HepG2 (cell line): Measurements from ENCODE around the gene ZNF584. TPM values are rescaled to one million over a fixed set of nuclear protein-coding genes. Genes with fewer than 3 reads are reported as not detected.

Experiments
- ADNP ChIP-seq: sonication (generic); formaldehyde crosslinking; IDR thresholded peaks from 2 replicates; pipeline ENCODE4 v1.4.0; 2020; ENCODE audit warnings: missing genetic modification reagents
- DDIT3 ChIP-seq: sonication (generic); formaldehyde crosslinking; IDR thresholded peaks from 2 replicates; pipeline ENCODE4 v1.4.0; 2020; ENCODE audit warnings: mild to moderate bottlenecking, missing genetic modification reagents
- GTF2F1 ChIP-seq: fragments of 150-350 bp; IDR thresholded peaks from 2 replicates; pipeline ENCODE4 v1.6.1; 2014; ENCODE audit warnings: low read length
- MXI1 ChIP-seq: IDR thresholded peaks from 3 replicates; pipeline ENCODE4 v1.6.1; 2012; ENCODE audit warnings: low read depth, low read length, inconsistent platforms, borderline replicate concordance
- NFYC ChIP-seq: IDR thresholded peaks from 2 replicates; pipeline ENCODE4 v1.6.1; 2016; ENCODE audit warnings: missing genetic modification reagents, missing compliant biosample characterization
- RFX3 ChIP-seq: IDR thresholded peaks from 2 replicates; pipeline ENCODE4 v1.6.1; 2016; ENCODE audit warnings: missing biosample characterization, missing genetic modification reagents
- SMAD9 ChIP-seq: sonication (generic); formaldehyde crosslinking; IDR thresholded peaks from 2 replicates; pipeline ENCODE4 v1.5.1; 2020; ENCODE audit warnings: mild to moderate bottlenecking, missing genetic modification reagents
- SNAI1 ChIP-seq: sonication (generic); formaldehyde crosslinking; IDR thresholded peaks from 2 replicates; pipeline ENCODE4 v1.5.0; 2020; ENCODE audit warnings: mild to moderate bottlenecking, missing genetic modification reagents, borderline replicate concordance
- TP53 ChIP-seq: sonication (generic); formaldehyde crosslinking; conservative IDR thresholded peaks from 2 replicates; pipeline ENCODE4 v1.4.0; 2020; ENCODE audit warnings: missing genetic modification reagents
- ZNF207 ChIP-seq: fragments of 450-650 bp; IDR thresholded peaks from 2 replicates; pipeline ENCODE4 v1.6.1; 2016; ENCODE audit warnings: antibody characterized with exemption, borderline replicate concordance
- ZNF609 ChIP-seq: sonication (generic); formaldehyde crosslinking; IDR thresholded peaks from 2 replicates; pipeline ENCODE4 v1.4.0; 2020; ENCODE audit warnings: mild to moderate bottlenecking, missing genetic modification reagents, borderline replicate concordance
- ZNF710 ChIP-seq: sonication (generic); formaldehyde crosslinking; IDR thresholded peaks from 2 replicates; pipeline ENCODE4 v1.5.0; 2020; ENCODE audit warnings: mild to moderate bottlenecking, missing genetic modification reagents, borderline replicate concordance
- ZNF781 ChIP-seq: sonication (generic); formaldehyde crosslinking; IDR thresholded peaks from 2 replicates; pipeline ENCODE4 v1.5.1; 2020; ENCODE audit warnings: borderline replicate concordance, mild to moderate bottlenecking, missing genetic modification reagents; ENCODE audit errors: not compliant biosample characterization
- polyA plus RNA-seq, 8 experiments: library from polyadenylated mRNA; depleted of rRNA in 3 of 8; stranded (reverse) in 7 of 8; unstranded in 1 of 8; fragments of >200 nt; fragmentation: Illumina TruSeq in 4 of 8; extraction: Trizol in 4 of 8; gene quantifications; 2 replicates each; pipeline versions ENCODE4 v1.2.1 to v1.2.3, GENCODE V29; 2011 to 2016; ENCODE audit warnings: low read depth in 4 of 8, missing spikeins in 1 of 8, mixed read lengths in 1 of 8; ENCODE audit not compliant: insufficient read depth in 1 of 8
- total RNA-seq, 5 experiments: library from RNA; depleted of rRNA; stranded (reverse); fragments of >200 nt; fragmentation: Illumina TruSeq; extraction: Trizol; gene quantifications; 2 replicates each; pipeline ENCODE4 v1.2.3, GENCODE V29; 2016; ENCODE audit warnings: low read depth in 1 of 5
- TF ChIP-seq, protein P1 (sequence below): sonication (generic); formaldehyde crosslinking; IDR thresholded peaks from 2 replicates; pipeline ENCODE4 v1.5.0; 2020; ENCODE audit warnings: missing genetic modification reagents, mild to moderate bottlenecking, borderline replicate concordance
- TF ChIP-seq, protein P2 (sequence below): sonication (generic); formaldehyde crosslinking; IDR thresholded peaks from 2 replicates; pipeline ENCODE4 v1.4.0; 2020; ENCODE audit warnings: missing genetic modification reagents
- TF ChIP-seq, protein P3 (sequence below): sonication (generic); formaldehyde crosslinking; IDR thresholded peaks from 2 replicates; pipeline ENCODE4 v1.4.0; 2020; ENCODE audit warnings: mild to moderate bottlenecking, missing genetic modification reagents, borderline replicate concordance

ZNF584 gene
- total and polyA plus RNA-seq, 2 of the 13 experiments (the other 11 are each of a cell fraction or from before 2014, with no cell fraction given), result 2.4 to 7.0 TPM

GRCh38 chr19:58380662-58381459 is 27.6 kb upstream of the ZNF584 start, which contains the start of gene ZNF837 (continued):
- TF ChIP-seq ZNF609 (CRISPR knock-in tag) (no peak), RFX3 (CRISPR knock-in tag) (peak; percentile 91), GTF2F1 (no peak), ZNF710 (CRISPR knock-in tag) (peak; percentile 87), DDIT3 (no peak), SMAD9 (CRISPR knock-in tag) (no peak), NFYC (CRISPR knock-in tag) (peak; percentile 94), SNAI1 (peak; percentile 94; the same call in 1 of the 2 replicates), ADNP (CRISPR knock-in tag) (no peak), ZNF207 (no peak), TP53 (CRISPR knock-in tag) (peak; percentile 83), ZNF781 (CRISPR knock-in tag) (no peak), MXI1 (peak; percentile 80; the same call in 2 of the 3 replicates)
- TF ChIP-seq, protein P1, sequence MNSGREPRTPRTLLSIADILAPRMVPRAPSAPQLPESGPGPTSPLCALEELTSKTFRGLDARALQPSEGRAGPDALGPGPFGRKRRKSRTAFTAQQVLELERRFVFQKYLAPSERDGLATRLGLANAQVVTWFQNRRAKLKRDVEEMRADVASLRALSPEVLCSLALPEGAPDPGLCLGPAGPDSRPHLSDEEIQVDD (CRISPR knock-in tag), result peak; percentile 89; the same call in 1 of the 2 replicates
- TF ChIP-seq, protein P2, sequence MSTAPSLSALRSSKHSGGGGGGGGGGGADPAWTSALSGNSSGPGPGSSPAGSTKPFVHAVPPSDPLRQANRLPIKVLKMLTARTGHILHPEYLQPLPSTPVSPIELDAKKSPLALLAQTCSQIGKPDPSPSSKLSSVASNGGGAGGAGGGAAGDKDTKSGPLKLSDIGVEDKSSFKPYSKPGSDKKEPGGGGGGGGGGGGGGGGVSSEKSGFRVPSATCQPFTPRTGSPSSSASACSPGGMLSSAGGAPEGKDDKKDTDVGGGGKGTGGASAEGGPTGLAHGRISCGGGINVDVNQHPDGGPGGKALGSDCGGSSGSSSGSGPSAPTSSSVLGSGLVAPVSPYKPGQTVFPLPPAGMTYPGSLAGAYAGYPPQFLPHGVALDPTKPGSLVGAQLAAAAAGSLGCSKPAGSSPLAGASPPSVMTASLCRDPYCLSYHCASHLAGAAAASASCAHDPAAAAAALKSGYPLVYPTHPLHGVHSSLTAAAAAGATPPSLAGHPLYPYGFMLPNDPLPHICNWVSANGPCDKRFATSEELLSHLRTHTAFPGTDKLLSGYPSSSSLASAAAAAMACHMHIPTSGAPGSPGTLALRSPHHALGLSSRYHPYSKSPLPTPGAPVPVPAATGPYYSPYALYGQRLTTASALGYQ (CRISPR knock-in tag), result peak; percentile 58
- TF ChIP-seq, protein P3, sequence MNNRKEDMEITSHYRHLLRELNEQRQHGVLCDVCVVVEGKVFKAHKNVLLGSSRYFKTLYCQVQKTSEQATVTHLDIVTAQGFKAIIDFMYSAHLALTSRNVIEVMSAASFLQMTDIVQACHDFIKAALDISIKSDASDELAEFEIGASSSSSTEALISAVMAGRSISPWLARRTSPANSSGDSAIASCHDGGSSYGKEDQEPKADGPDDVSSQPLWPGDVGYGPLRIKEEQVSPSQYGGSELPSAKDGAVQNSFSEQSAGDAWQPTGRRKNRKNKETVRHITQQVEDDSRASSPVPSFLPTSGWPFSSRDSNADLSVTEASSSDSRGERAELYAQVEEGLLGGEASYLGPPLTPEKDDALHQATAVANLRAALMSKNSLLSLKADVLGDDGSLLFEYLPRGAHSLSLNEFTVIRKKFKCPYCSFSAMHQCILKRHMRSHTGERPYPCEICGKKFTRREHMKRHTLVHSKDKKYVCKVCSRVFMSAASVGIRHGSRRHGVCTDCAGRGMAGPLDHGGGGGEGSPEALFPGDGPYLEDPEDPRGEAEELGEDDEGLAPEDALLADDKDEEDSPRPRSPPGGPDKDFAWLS (CRISPR knock-in tag), result no peak
